ENCODE measurements around the gene DOCK10. TPM values are rescaled to one million over a fixed set of nuclear protein-coding genes. Genes with fewer than 3 reads are reported as not detected.
A peak's percentile ranks its signal among the peaks of the same experiment; 100 is the strongest.

Gene DOCK10
- total RNA-seq, 1 donor from 2014 or later, result 30.9 TPM

- no peak for TF ChIP-seq CTCF (IDR thresholded peaks at IDR 0.05)
- H3K27me3 ChIP-seq, result no peaks in the 10 kb centered on the region
- H3K36me3 ChIP-seq, result no peaks in the 10 kb centered on the region
- peaks cover 0 to 5% of the 10 kb centered on the region in 2 donors for H3K4me1 ChIP-seq
- intact Hi-C loops (cut with DNase I), result no loop called here
- no peaks in the 10 kb centered on the region for H3K9me3 ChIP-seq
- no peak overlapping the region for H3K4me3 ChIP-seq
- no peak overlapping the region for H3K27ac ChIP-seq
- no peak for DNase-seq (ENCODE audit: low spot score in 2 of 2)
Measured at GRCh38 chr2:224850081-224850480, 192.2 kb downstream of the DOCK10 start.

DNA sequence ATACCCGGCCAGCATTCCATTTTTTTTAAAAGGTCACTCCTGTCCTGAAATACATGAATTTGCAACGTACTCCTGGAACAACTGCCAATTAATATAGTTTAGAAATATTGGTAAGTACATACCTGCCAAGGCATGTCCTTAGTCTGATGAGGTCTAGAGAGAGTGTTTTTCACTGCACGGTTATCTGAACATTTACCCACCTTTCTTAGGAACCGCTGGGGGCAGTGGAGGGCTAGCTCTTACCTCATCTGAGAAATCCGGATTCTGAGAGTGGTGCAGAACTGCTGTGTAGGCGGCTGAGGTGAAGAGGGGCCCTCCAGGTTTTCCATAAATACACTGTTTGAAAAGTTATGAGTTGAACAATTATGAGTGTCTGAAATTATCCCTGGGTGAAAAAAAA is 193.0 kb downstream of the DOCK10 start:
- intact Hi-C loops (cut with DNase I), result loop anchor here (5.0 kb wide), 1 partner anchor 153 kb away; no protein-coding TSS in a partner anchor
- Histone ChIP-seq H3K27me3 (no peaks in the 10 kb centered on the region), H3K4me3 (no peak overlapping the region), H3K27ac (no peak overlapping the region), H3K36me3 (no peaks in the 10 kb centered on the region), H3K4me1 (peaks cover 0 to 5% of the 10 kb centered on the region in 2 donors), H3K9me3 (no peaks in the 10 kb centered on the region)
- TF ChIP-seq CTCF (IDR thresholded peaks at IDR 0.05), result no peak
- no peak for DNase-seq (ENCODE audit: low spot score in 2 of 2)

GRCh38 chr2:224847961-224848850 is 194.1 kb downstream of the DOCK10 start:
- H3K36me3 ChIP-seq, result peaks cover 0 to 3% of the 10 kb centered on the region in 2 donors
- peaks cover 0 to 5% of the 10 kb centered on the region in 2 donors for H3K4me1 ChIP-seq
- H3K27ac ChIP-seq, result no peak overlapping the region
- DNase-seq (ENCODE audit: low spot score in 2 of 2), result peak in 1 of 2 donors; percentile 79
- no peak for TF ChIP-seq CTCF (IDR thresholded peaks at IDR 0.05)
- intact Hi-C loops (cut with DNase I), result loop anchor here (5.0 kb wide), 1 partner anchor 154 kb away; no protein-coding TSS in a partner anchor
- no peaks in the 10 kb centered on the region for H3K9me3 ChIP-seq
- no peaks in the 10 kb centered on the region for H3K27me3 ChIP-seq
- no peak overlapping the region for H3K4me3 ChIP-seq

DNA sequence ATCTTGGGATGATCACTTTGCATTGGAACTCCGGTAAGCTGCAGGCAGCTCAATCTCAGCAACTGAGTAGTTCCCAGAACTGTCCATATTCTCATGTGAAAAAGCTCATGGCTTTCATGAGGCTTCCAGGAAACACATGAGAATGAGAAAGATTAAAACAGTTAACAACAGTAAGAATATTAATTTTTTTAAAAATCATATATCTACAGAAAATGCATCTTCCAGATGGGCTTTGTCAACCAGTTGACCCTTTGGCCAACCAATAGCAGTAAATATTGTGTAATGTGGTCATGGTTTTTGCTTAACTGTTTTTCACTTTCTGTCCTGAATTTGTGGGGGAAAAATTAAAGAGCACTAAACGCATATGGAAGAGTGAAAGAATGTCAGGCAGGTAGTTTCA is 194.9 kb downstream of the DOCK10 start:
- peaks cover 0 to 5% of the 10 kb centered on the region in 2 donors for H3K4me1 ChIP-seq
- no peak overlapping the region for H3K27ac ChIP-seq
- peaks cover 0 to 9% of the 10 kb centered on the region in 2 donors for H3K36me3 ChIP-seq
- H3K9me3 ChIP-seq, result no peaks in the 10 kb centered on the region
- intact Hi-C loops (cut with DNase I), result loop anchor here (5.0 kb wide), 1 partner anchor 155 kb away; no protein-coding TSS in a partner anchor
- no peak overlapping the region for H3K4me3 ChIP-seq
- no peak for DNase-seq (ENCODE audit: low spot score in 2 of 2)
- H3K27me3 ChIP-seq, result no peaks in the 10 kb centered on the region
- TF ChIP-seq CTCF (IDR thresholded peaks at IDR 0.05), result no peak

GRCh38 chr2:224846686-224847085 is 195.6 kb downstream of the DOCK10 start:
- no peak for TF ChIP-seq CTCF (IDR thresholded peaks at IDR 0.05)
- no peak overlapping the region for H3K27ac ChIP-seq
- no peak overlapping the region for H3K4me3 ChIP-seq
- no peaks in the 10 kb centered on the region for H3K4me1 ChIP-seq
- intact Hi-C loops (cut with DNase I), result loop anchor here (5.0 kb wide), 1 partner anchor 156 kb away; no protein-coding TSS in a partner anchor
- H3K9me3 ChIP-seq, result no peaks in the 10 kb centered on the region
- no peak for DNase-seq (ENCODE audit: low spot score in 2 of 2)
- no peaks in the 10 kb centered on the region for H3K27me3 ChIP-seq
- H3K36me3 ChIP-seq, result peaks cover 0 to 9% of the 10 kb centered on the region in 2 donors
